GM19438 (cell line): Measurements from ENCODE around the gene MIEN1.
"Not testable (repeated sequence)": the region's sequence is repeated elsewhere in the genome, so short reads cannot be mapped to it uniquely, and the experiment has no call there.

Source experiments
- ATAC-seq: cut with Tn5 transposase; IDR thresholded peaks from one replicate; pipeline ENCODE4 v1.9.1; 2021; ENCODE audit warnings: low read depth; ENCODE audit not compliant: unreplicated experiment

MIEN1 gene

GRCh38 chr17:39701784-39702422, 28.4 kb downstream of the MIEN1 start:
- no peak for ATAC-seq

GRCh38 chr17:39701012-39701783, 29.1 kb downstream of the MIEN1 start:
- ATAC-seq, result no peak

GRCh38 chr17:39700148-39700987, 30.0 kb downstream of the MIEN1 start:
- no peak for ATAC-seq

GRCh38 chr17:39699818-39700147, 30.5 kb downstream of the MIEN1 start, which contains the start of gene ERBB2:
Gene ERBB2, plus strand, starts transcription at chr17:39700064. Its CDS starts 175 bp downstream, at chr17:39700239.
- ATAC-seq, result no peak

GRCh38 chr17:39699157-39699817, 31.0 kb downstream of the MIEN1 start:
- not testable (repeated sequence) for ATAC-seq

GRCh38 chr17:39697961-39698360, 32.4 kb downstream of the MIEN1 start:
- no peak for ATAC-seq

GRCh38 chr17:39696731-39697130, 33.6 kb downstream of the MIEN1 start:
- no peak for ATAC-seq

- no peak for ATAC-seq
Measured at GRCh38 chr17:39695089-39695474, 35.2 kb downstream of the MIEN1 start.

- no peak for ATAC-seq
Measured at GRCh38 chr17:39694593-39694992, 35.7 kb downstream of the MIEN1 start.

- no peak for ATAC-seq
Measured at GRCh38 chr17:39688945-39689344, 41.4 kb downstream of the MIEN1 start.

- no peak for ATAC-seq
Measured at GRCh38 chr17:39688475-39688835, 41.9 kb downstream of the MIEN1 start.

GRCh38 chr17:39687546-39688474, 42.5 kb downstream of the MIEN1 start, which contains the start of gene PGAP3:
Gene PGAP3, minus strand, starts transcription at chr17:39688057. Its CDS starts 43 bp downstream, at chr17:39688014.
- ATAC-seq, result peak; percentile 83

- no peak for ATAC-seq
Measured at GRCh38 chr17:39687101-39687545, 43.2 kb downstream of the MIEN1 start.

- ATAC-seq, result no peak
Measured at GRCh38 chr17:39684369-39685192, 45.8 kb downstream of the MIEN1 start.

GRCh38 chr17:39683295-39683939, 46.9 kb downstream of the MIEN1 start:
- no peak for ATAC-seq

GRCh38 chr17:39679521-39680192, 50.7 kb downstream of the MIEN1 start:
- no peak for ATAC-seq
